Muscle layer of colon (tissue), 2 donors: ENCODE data around the gene DCUN1D1.
"Not testable (repeated sequence)": the region's sequence is repeated elsewhere in the genome, so short reads cannot be mapped to it uniquely, and the experiment has no call there.

Experiments used
- H3K27ac ChIP-seq: one replicate; pipeline ENCODE4 v1.7.0; 2013; ENCODE audit warnings: low read depth, mild to moderate bottlenecking, low read length, moderate library complexity
- H3K27me3 ChIP-seq, 2 donors: one replicate each; pipeline ENCODE4 v1.7.0; 2013; ENCODE audit warnings: low read length in 2 of 2, mild to moderate bottlenecking in 2 of 2; ENCODE audit not compliant: insufficient read depth in 2 of 2, control insufficient read depth in 1 of 2
- H3K36me3 ChIP-seq: one replicate; pipeline ENCODE4 v1.7.0; 2013; ENCODE audit warnings: mild to moderate bottlenecking, low read length; ENCODE audit not compliant: insufficient read depth
- H3K4me1 ChIP-seq: one replicate; pipeline ENCODE4 v1.7.0; 2013; ENCODE audit warnings: mild to moderate bottlenecking, low read length; ENCODE audit not compliant: insufficient read depth
- H3K4me3 ChIP-seq, 2 donors: one replicate each; pipeline ENCODE4 v1.7.0; 2013; ENCODE audit warnings: low read length in 2 of 2, low read depth in 1 of 2, mild to moderate bottlenecking in 1 of 2, moderate library complexity in 1 of 2
- H3K9ac ChIP-seq: one replicate; pipeline ENCODE4 v1.7.0; 2013; ENCODE audit warnings: low read length
- H3K9me3 ChIP-seq: one replicate; pipeline ENCODE4 v1.7.0; 2013; ENCODE audit warnings: mild to moderate bottlenecking, low read length
- donor health status: abdominal sarcoma.
- donor health status: Adenocarcinoma of cecum.

The DCUN1D1 gene

GRCh38 chr3:182999767-183000166, 19.4 kb upstream of the DCUN1D1 start:
- no peaks in the 10 kb centered on the region for H3K27me3 ChIP-seq
- no peaks in the 10 kb centered on the region for H3K9me3 ChIP-seq
- no peaks in the 10 kb centered on the region for H3K36me3 ChIP-seq

GRCh38 chr3:182993486-182994201, 13.3 kb upstream of the DCUN1D1 start:
- not testable (repeated sequence) for H3K27me3 ChIP-seq, H3K9ac ChIP-seq, H3K36me3 ChIP-seq, H3K4me3 ChIP-seq, H3K27ac ChIP-seq, H3K9me3 ChIP-seq, H3K4me1 ChIP-seq

More at GRCh38 chr3:182999767-183000166, 19.4 kb upstream of the DCUN1D1 start:
- Histone ChIP-seq H3K4me1 (no peaks in the 10 kb centered on the region), H3K4me3 (no peak overlapping the region), H3K27ac (no peak overlapping the region), H3K9ac (no peak overlapping the region)

DNA sequence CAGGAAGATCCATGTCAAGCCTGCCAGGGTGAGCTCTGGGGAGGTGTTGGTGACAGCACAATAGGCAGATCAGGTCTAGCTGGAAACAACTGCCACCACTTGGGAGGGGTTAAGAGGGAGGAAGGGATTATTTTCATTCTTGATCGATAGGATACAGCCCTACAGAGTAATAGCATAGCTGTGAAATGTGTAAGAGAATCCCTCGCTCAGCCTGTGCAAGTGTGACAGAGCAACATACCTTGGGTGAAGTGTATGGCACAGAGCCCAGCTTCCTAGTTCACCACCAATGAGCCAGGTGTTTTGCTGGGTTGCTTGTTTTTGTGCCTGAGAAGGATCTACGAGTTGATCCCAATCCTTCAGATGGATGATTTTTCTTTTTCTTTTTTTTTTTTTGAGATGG, 9.2 kb upstream of the DCUN1D1 start:
- no peaks in the 10 kb centered on the region for H3K27me3 ChIP-seq
- no peaks in the 10 kb centered on the region for H3K4me1 ChIP-seq
- no peak overlapping the region for H3K4me3 ChIP-seq
- H3K9me3 ChIP-seq, result no peaks in the 10 kb centered on the region
- no peaks in the 10 kb centered on the region for H3K36me3 ChIP-seq
- no peak overlapping the region for H3K9ac ChIP-seq
- H3K27ac ChIP-seq, result no peak overlapping the region

GRCh38 chr3:182986021-182986420, 5.7 kb upstream of the DCUN1D1 start:
- Histone ChIP-seq H3K36me3 (no peaks in the 10 kb centered on the region), H3K27me3 (no peaks in the 10 kb centered on the region), H3K27ac (no peak overlapping the region), H3K9ac (no peak overlapping the region), H3K4me3 (no peak overlapping the region), H3K9me3 (no peaks in the 10 kb centered on the region), H3K4me1 (peaks cover 4% of the 10 kb centered on the region)

DNA sequence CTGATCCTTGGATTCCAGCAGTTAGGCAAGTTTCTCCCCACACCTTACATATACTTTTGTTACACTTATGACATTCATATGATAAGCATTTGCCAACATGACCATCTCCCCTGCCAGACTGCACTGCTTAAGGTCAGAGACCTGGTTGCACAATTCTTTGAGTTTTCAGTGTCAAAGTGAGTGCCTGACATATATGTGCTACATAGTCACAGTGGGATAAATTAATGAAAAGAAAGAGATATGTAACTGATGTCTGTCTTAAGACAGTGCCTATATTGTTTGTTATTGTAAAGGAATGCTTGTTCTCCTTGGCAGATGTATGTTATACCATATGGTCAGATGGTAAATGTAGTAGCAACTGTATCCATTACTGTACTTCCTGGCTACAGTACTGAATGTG, 3.5 kb upstream of the DCUN1D1 start:
- H3K9me3 ChIP-seq, result no peaks in the 10 kb centered on the region
- no peaks in the 10 kb centered on the region for H3K27me3 ChIP-seq
- H3K4me1 ChIP-seq, result peaks cover 11% of the 10 kb centered on the region
- no peaks in the 10 kb centered on the region for H3K36me3 ChIP-seq
- no peak overlapping the region for H3K27ac ChIP-seq
- no peak overlapping the region for H3K4me3 ChIP-seq
- no peak overlapping the region for H3K9ac ChIP-seq

DNA sequence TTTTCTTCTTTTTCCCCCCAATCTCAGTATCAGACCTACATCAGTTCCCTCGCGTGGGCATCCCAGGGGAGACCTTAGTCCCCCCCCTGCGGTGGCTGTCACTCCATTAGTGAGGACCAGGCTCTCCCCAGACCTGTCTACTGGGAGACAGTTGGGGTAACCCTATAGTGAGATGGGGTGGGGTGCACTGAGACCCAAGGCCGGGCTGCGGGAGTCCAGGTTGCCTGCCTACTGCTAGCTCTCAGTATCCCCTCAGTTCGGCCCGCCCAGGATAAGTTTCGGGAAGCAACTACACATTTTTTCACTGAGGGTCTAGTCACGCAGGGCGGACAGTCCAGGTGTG, 671 bp upstream of the DCUN1D1 start:
- H3K27ac ChIP-seq, result peak overlapping the region; percentile 47
- H3K4me3 ChIP-seq, result peak overlapping the region; percentile 37 to 77
- H3K4me1 ChIP-seq, result peaks cover 19% of the 10 kb centered on the region
- no peaks in the 10 kb centered on the region for H3K36me3 ChIP-seq
- no peaks in the 10 kb centered on the region for H3K9me3 ChIP-seq
- no peaks in the 10 kb centered on the region for H3K27me3 ChIP-seq
- H3K9ac ChIP-seq, result peak overlapping the region; percentile 84

GRCh38 chr3:182979674-182980191, 605 bp downstream of the DCUN1D1 start:
- H3K4me1 ChIP-seq, result peaks cover 19% of the 10 kb centered on the region
- peak overlapping the region; percentile 78 for H3K27ac ChIP-seq
- H3K9me3 ChIP-seq, result no peaks in the 10 kb centered on the region
- peak overlapping the region; percentile 72 for H3K9ac ChIP-seq
- H3K36me3 ChIP-seq, result no peaks in the 10 kb centered on the region
- peak overlapping the region; percentile 37 to 66 for H3K4me3 ChIP-seq
- H3K27me3 ChIP-seq, result no peaks in the 10 kb centered on the region

DNA sequence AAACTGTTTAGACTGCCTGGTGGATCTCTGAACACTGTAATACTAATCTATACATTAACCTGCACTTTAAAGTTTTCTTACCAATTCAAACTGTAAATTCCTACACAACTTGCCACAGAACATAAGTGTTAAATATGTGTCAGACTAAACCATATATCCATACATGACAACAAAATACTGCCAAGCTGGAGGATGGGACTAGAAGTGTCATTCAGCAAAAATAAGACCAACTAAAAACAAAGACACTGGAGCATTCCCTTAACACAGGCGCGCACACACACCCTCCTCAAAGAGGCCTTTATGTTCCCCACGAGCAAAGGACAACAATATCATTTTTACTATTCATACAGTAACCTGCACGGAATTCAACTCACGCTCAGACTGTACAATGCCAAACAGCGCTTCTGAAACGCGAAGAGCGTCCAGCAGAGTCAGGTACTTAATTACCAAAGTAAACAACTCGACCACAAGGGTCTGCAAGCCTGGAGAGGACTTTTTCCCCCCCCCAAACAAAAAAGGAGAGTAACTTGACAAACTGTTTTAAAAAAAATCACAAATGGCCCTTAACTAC, 1.1 kb downstream of the DCUN1D1 start:
- Histone ChIP-seq H3K36me3 (no peaks in the 10 kb centered on the region), H3K4me1 (peaks cover 19% of the 10 kb centered on the region), H3K27me3 (no peaks in the 10 kb centered on the region), H3K4me3 (peak overlapping the region; percentile 37 to 66), H3K27ac (peak overlapping the region; percentile 78), H3K9me3 (no peaks in the 10 kb centered on the region), H3K9ac (peak overlapping the region; percentile 72)

- H3K36me3 ChIP-seq, result no peaks in the 10 kb centered on the region
- no peaks in the 10 kb centered on the region for H3K27me3 ChIP-seq
- peak overlapping the region in 1 of 2 donors; percentile 66 for H3K4me3 ChIP-seq
- no peak overlapping the region for H3K9ac ChIP-seq
- peaks cover 19% of the 10 kb centered on the region for H3K4me1 ChIP-seq
- H3K27ac ChIP-seq, result no peak overlapping the region
- H3K9me3 ChIP-seq, result no peaks in the 10 kb centered on the region
These were observed 2.0 kb downstream of the DCUN1D1 start for GRCh38 chr3:182978387-182978786.

GRCh38 chr3:182973047-182973446, 7.3 kb downstream of the DCUN1D1 start:
- Histone ChIP-seq H3K4me1 (peaks cover 4% of the 10 kb centered on the region), H3K9ac (no peak overlapping the region), H3K27me3 (no peaks in the 10 kb centered on the region), H3K9me3 (no peaks in the 10 kb centered on the region), H3K36me3 (no peaks in the 10 kb centered on the region), H3K4me3 (no peak overlapping the region), H3K27ac (no peak overlapping the region)

- Histone ChIP-seq H3K9me3 (no peaks in the 10 kb centered on the region), H3K27me3 (no peaks in the 10 kb centered on the region), H3K4me1 (peaks cover 4% of the 10 kb centered on the region), H3K9ac (no peak overlapping the region), H3K4me3 (no peak overlapping the region), H3K27ac (no peak overlapping the region), H3K36me3 (no peaks in the 10 kb centered on the region)
These were observed 8.0 kb downstream of the DCUN1D1 start for GRCh38 chr3:182972387-182972786.

- Histone ChIP-seq H3K9me3 (no peaks in the 10 kb centered on the region), H3K36me3 (no peaks in the 10 kb centered on the region), H3K4me3 (no peak overlapping the region), H3K27me3 (no peaks in the 10 kb centered on the region), H3K4me1 (peaks cover 4% of the 10 kb centered on the region), H3K9ac (no peak overlapping the region), H3K27ac (no peak overlapping the region)
These were observed 8.7 kb downstream of the DCUN1D1 start for GRCh38 chr3:182971637-182972036.
